ENCODE data around the gene POLR2E. TPM values are rescaled to one million over a fixed set of nuclear protein-coding genes. Genes with fewer than 3 reads are reported as not detected.

The POLR2E gene
- total and polyA plus RNA-seq, 2 donors (not counting 1 experiment from before 2014, with no cell fraction given) = 103 to 121 TPM

- Histone ChIP-seq H3K9me3 (ENCODE audit: control extremely low read depth in 1 of 3, control insufficient read depth in 2 of 3, insufficient read depth in 1 of 3, low read length in 2 of 3) (peaks cover 1 to 65% (median 29%) of the 10 kb centered on the region in 3 donors), H2AFZ (ENCODE audit: insufficient read depth, low read depth, low read length, poor library complexity, severe bottlenecking) (no peak overlapping the region), H3K27me3 (replicated peaks in 1 of 4; ENCODE audit: control extremely low read depth in 1 of 4, control insufficient read depth in 3 of 4, insufficient read depth in 4 of 4, low read length in 3 of 4) (no peaks in the 10 kb centered on the region), H3K36me3 (replicated peaks in 1 of 2; ENCODE audit: control extremely low read depth in 1 of 2, control insufficient read depth in 1 of 2, extremely low read depth in 1 of 2, insufficient read depth in 2 of 2, low read length in 1 of 2) (peaks cover 6 to 71% of the 10 kb centered on the region in 2 experiments), H3K4me3 (ENCODE audit: control extremely low read depth in 1 of 5, extremely low read depth in 1 of 5, insufficient read depth in 1 of 5, low read depth in 2 of 5, low read length in 4 of 5) (no peak overlapping the region), H3K4me1 (ENCODE audit: control insufficient read depth in 2 of 2, insufficient read depth in 2 of 2, low read length in 2 of 2) (peaks cover 0 to 21% of the 10 kb centered on the region in 2 donors), H3K4me2 (replicated peaks; ENCODE audit: low read depth, low read length, poor library complexity, severe bottlenecking) (no peak overlapping the region), H3K9ac (ENCODE audit: low read length) (no peak overlapping the region), H4K20me1 (ENCODE audit: control insufficient read depth, insufficient read depth, low read length, poor library complexity, severe bottlenecking) (no peaks in the 10 kb centered on the region), H3K79me2 (ENCODE audit: control insufficient read depth, insufficient read depth, low read length) (no peaks in the 10 kb centered on the region), H3K27ac (ENCODE audit: low read length in 2 of 2) (no peak overlapping the region)
- no peak for ATAC-seq (ENCODE audit: low read depth)
- Mint-ChIP-seq H3K4me1 (peaks cover 19% of the 10 kb centered on the region), H3K4me3 (no peak overlapping the region), H3K27ac (peak overlapping the region; percentile 26), H3K9me3 (ENCODE audit: insufficient read depth) (no peaks in the 10 kb centered on the region), H3K27me3 (no peaks in the 10 kb centered on the region)
- ChIA-PET POLR2A (interaction anchor here (1.2 kb wide), 1 partner anchor 17 kb away, joined by 4 read pairs; the partner anchor contains the start of gene ABCA7), CTCF (interaction anchor here (1.1 to 2.3 kb wide), 3 partner anchors 15 to 31 kb away, joined by 3 to 22 read pairs (median 3); no protein-coding TSS in a partner anchor)
- no peak for DNase-seq
- 98% methylated on average over 9 of the region's 20 CpGs for WGBS (ENCODE audit: insufficient coverage)
- TF ChIP-seq EZH2 (IDR thresholded peaks at IDR 0.05; ENCODE audit: borderline replicate concordance, insufficient read depth, low read depth, low read length, poor library complexity, severe bottlenecking) = no peak
- TF ChIP-seq, protein P1, sequence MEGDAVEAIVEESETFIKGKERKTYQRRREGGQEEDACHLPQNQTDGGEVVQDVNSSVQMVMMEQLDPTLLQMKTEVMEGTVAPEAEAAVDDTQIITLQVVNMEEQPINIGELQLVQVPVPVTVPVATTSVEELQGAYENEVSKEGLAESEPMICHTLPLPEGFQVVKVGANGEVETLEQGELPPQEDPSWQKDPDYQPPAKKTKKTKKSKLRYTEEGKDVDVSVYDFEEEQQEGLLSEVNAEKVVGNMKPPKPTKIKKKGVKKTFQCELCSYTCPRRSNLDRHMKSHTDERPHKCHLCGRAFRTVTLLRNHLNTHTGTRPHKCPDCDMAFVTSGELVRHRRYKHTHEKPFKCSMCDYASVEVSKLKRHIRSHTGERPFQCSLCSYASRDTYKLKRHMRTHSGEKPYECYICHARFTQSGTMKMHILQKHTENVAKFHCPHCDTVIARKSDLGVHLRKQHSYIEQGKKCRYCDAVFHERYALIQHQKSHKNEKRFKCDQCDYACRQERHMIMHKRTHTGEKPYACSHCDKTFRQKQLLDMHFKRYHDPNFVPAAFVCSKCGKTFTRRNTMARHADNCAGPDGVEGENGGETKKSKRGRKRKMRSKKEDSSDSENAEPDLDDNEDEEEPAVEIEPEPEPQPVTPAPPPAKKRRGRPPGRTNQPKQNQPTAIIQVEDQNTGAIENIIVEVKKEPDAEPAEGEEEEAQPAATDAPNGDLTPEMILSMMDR (IDR thresholded peaks at IDR 0.05) = no peak
- intact Hi-C loops (cut with micrococcal nuclease) = loop anchor here (5.0 kb wide), 1 partner anchor 136 kb away; no protein-coding TSS in a partner anchor
These were observed 39.1 kb downstream of the POLR2E start for GRCh38 chr19:1055886-1056620.

- WGBS (ENCODE audit: insufficient coverage) = 92% methylated on average over 14 of the region's 14 CpGs
- intact Hi-C loops (cut with micrococcal nuclease) = loop anchor here (5.0 kb wide), 1 partner anchor 137 kb away; no protein-coding TSS in a partner anchor
- Mint-ChIP-seq H3K9me3 (ENCODE audit: insufficient read depth) (no peaks in the 10 kb centered on the region), H3K4me1 (peaks cover 19% of the 10 kb centered on the region), H3K27me3 (no peaks in the 10 kb centered on the region), H3K27ac (no peak overlapping the region), H3K4me3 (no peak overlapping the region)
- Histone ChIP-seq H3K4me1 (ENCODE audit: control insufficient read depth in 2 of 2, insufficient read depth in 2 of 2, low read length in 2 of 2) (peaks cover 0 to 21% of the 10 kb centered on the region in 2 donors), H3K4me3 (ENCODE audit: control extremely low read depth in 1 of 5, extremely low read depth in 1 of 5, insufficient read depth in 1 of 5, low read depth in 2 of 5, low read length in 4 of 5) (no peak overlapping the region), H3K9ac (ENCODE audit: low read length) (no peak overlapping the region), H3K27ac (ENCODE audit: low read length in 2 of 2) (no peak overlapping the region), H3K27me3 (replicated peaks in 1 of 4; ENCODE audit: control extremely low read depth in 1 of 4, control insufficient read depth in 3 of 4, insufficient read depth in 4 of 4, low read length in 3 of 4) (no peaks in the 10 kb centered on the region), H3K4me2 (replicated peaks; ENCODE audit: low read depth, low read length, poor library complexity, severe bottlenecking) (no peak overlapping the region), H3K36me3 (replicated peaks in 1 of 2; ENCODE audit: control extremely low read depth in 1 of 2, control insufficient read depth in 1 of 2, extremely low read depth in 1 of 2, insufficient read depth in 2 of 2, low read length in 1 of 2) (peaks cover 6 to 77% of the 10 kb centered on the region in 2 experiments), H4K20me1 (ENCODE audit: control insufficient read depth, insufficient read depth, low read length, poor library complexity, severe bottlenecking) (no peaks in the 10 kb centered on the region), H3K79me2 (ENCODE audit: control insufficient read depth, insufficient read depth, low read length) (no peaks in the 10 kb centered on the region), H2AFZ (ENCODE audit: insufficient read depth, low read depth, low read length, poor library complexity, severe bottlenecking) (no peak overlapping the region), H3K9me3 (ENCODE audit: control extremely low read depth in 1 of 3, control insufficient read depth in 2 of 3, insufficient read depth in 1 of 3, low read length in 2 of 3) (peaks cover 1 to 61% (median 29%) of the 10 kb centered on the region in 3 donors)
- CTCF ChIA-PET = interaction anchor here (1.1 kb wide), 1 partner anchor 14 kb away, joined by 3 read pairs; no protein-coding TSS in a partner anchor
- POLR2A ChIA-PET = interaction anchor here (1.4 kb wide), 1 partner anchor 20 kb away, joined by 4 read pairs; no protein-coding TSS in a partner anchor
- TF ChIP-seq, protein P1 (IDR thresholded peaks at IDR 0.05) = no peak
- TF ChIP-seq EZH2 (IDR thresholded peaks at IDR 0.05; ENCODE audit: borderline replicate concordance, insufficient read depth, low read depth, low read length, poor library complexity, severe bottlenecking) = no peak
- ATAC-seq (ENCODE audit: low read depth) = no peak
- DNase-seq = no peak
These were observed 40.1 kb downstream of the POLR2E start for GRCh38 chr19:1055028-1055425.

Measured in B cell (primary cell).